IMR-90 (cell line): ENCODE data around the gene PAX8. TPM values are rescaled to one million over a fixed set of nuclear protein-coding genes. Genes with fewer than 3 reads are reported as not detected.

Experiments used
- ATAC-seq: fragments of 200-7000 bp; cut with Tn5 transposase; 2 replicates; pipeline ENCODE4 v1.9.1; 2020; ENCODE audit warnings: low read depth, mild to moderate bottlenecking, moderate library complexity
- BruUV-seq: library from RNA; stranded (reverse); fragments of 400-500 nt; replicated peaks from 2 replicates; lab custom pipeline; 2021; lab: Mats Ljungman, UMichigan
- CTCF ChIA-PET: fragments of 300-600 bp; formaldehyde crosslinking; extraction: SDS; loops from one replicate; lab custom pipeline; 2021; ENCODE audit warnings: antibody characterized with exemption; lab: Yijun Ruan, JAX
- POLR2A ChIA-PET: fragments of 300-600 bp; sonication (Branson Sonifier 250); formaldehyde crosslinking; loops from one replicate; lab custom pipeline; 2022; ENCODE audit warnings: antibody characterized with exemption; ENCODE audit not compliant: unreplicated experiment; lab: Charles Lee
- DNase-seq: peaks from one replicate; pipeline ENCODE4 v3.0.0; 2013
- H2AFZ ChIP-seq: replicated peaks from 2 replicates; pipeline ENCODE3; 2013; ENCODE audit warnings: low read length, mild to moderate bottlenecking; ENCODE audit not compliant: poor library complexity
- H2AK5ac ChIP-seq: 2 replicates; pipeline ENCODE4 v1.6.1; 2013; ENCODE audit warnings: low read depth, low read length, inconsistent platforms
- H2AK9ac ChIP-seq: replicated peaks from 2 replicates; pipeline ENCODE3; 2013; ENCODE audit warnings: mild to moderate bottlenecking, low read depth, low read length, moderate library complexity; ENCODE audit not compliant: poor library complexity
- H2BK120ac ChIP-seq: 2 replicates; pipeline ENCODE4 v1.6.1; 2013; ENCODE audit warnings: low read depth, low read length, inconsistent platforms
- H2BK15ac ChIP-seq: 3 replicates; pipeline ENCODE4 v1.6.1; 2013; ENCODE audit warnings: low read depth, low read length, inconsistent platforms
- H2BK20ac ChIP-seq: 2 replicates; pipeline ENCODE4 v1.6.1; 2013; ENCODE audit warnings: low read depth, mild to moderate bottlenecking, inconsistent platforms, low read length, moderate library complexity
- H2BK5ac ChIP-seq: 2 replicates; pipeline ENCODE4 v1.6.1; 2013; ENCODE audit warnings: mild to moderate bottlenecking, low read depth, low read length, inconsistent platforms; ENCODE audit not compliant: poor library complexity, severe bottlenecking
- H3K14ac ChIP-seq: replicated peaks from 2 replicates; pipeline ENCODE4 v1.6.1; 2013; ENCODE audit warnings: low read depth, low read length, inconsistent platforms
- H3K18ac ChIP-seq: 2 replicates; pipeline ENCODE4 v1.6.1; 2013; ENCODE audit warnings: low read depth, low read length, control low read depth
- H3K23ac ChIP-seq: 2 replicates; pipeline ENCODE4 v1.6.1; 2013; ENCODE audit warnings: low read depth, low read length, inconsistent platforms
- H3K27ac ChIP-seq: 2 replicates; pipeline ENCODE4 v1.5.1; 2013; ENCODE audit warnings: mild to moderate bottlenecking, control low read depth, low read length; ENCODE audit not compliant: insufficient read depth
- H3K27me3 ChIP-seq: 2 replicates; pipeline ENCODE4 v1.6.1; 2013; ENCODE audit warnings: low read length; ENCODE audit not compliant: control insufficient read depth, insufficient read depth
- H3K36me3 ChIP-seq: 2 replicates; pipeline ENCODE4 v1.6.1; 2013; ENCODE audit warnings: low read length, mixed read lengths; ENCODE audit not compliant: control insufficient read depth, insufficient read depth
- H3K4ac ChIP-seq: 2 replicates; pipeline ENCODE4 v1.6.1; 2013; ENCODE audit warnings: low read depth, low read length, inconsistent platforms
- H3K4me1 ChIP-seq: 2 replicates; pipeline ENCODE4 v1.6.1; 2013; ENCODE audit warnings: low read length, mixed read lengths; ENCODE audit not compliant: control insufficient read depth, insufficient read depth
- H3K4me2 ChIP-seq: 2 replicates; pipeline ENCODE4 v1.6.1; 2013; ENCODE audit warnings: low read depth, mild to moderate bottlenecking, control low read depth, low read length, moderate library complexity
- H3K4me3 ChIP-seq: 2 replicates; pipeline ENCODE4 v1.5.1; 2013; ENCODE audit warnings: low read depth, mild to moderate bottlenecking, control low read depth, low read length, moderate library complexity; ENCODE audit not compliant: insufficient read depth
- H3K56ac ChIP-seq: 2 replicates; pipeline ENCODE4 v1.6.1; 2013; ENCODE audit warnings: low read length, inconsistent platforms; ENCODE audit not compliant: insufficient read depth; ENCODE audit errors: extremely low read depth
- H3K79me1 ChIP-seq, 2 experiments: 2 replicates each; pipeline ENCODE4 v1.6.1; 2013; ENCODE audit warnings: low read length in 2 of 2, inconsistent platforms in 1 of 2, low read depth in 1 of 2
- H3K9ac ChIP-seq: 2 replicates; pipeline ENCODE4 v1.6.1; 2013; ENCODE audit warnings: low read depth, low read length, control low read depth
- H3K9me1 ChIP-seq: 2 replicates; pipeline ENCODE4 v1.6.1; 2013; ENCODE audit warnings: low read length, inconsistent platforms; ENCODE audit not compliant: insufficient read depth
- H3K9me3 ChIP-seq: 2 replicates; pipeline ENCODE4 v1.6.1; 2013; ENCODE audit warnings: low read length; ENCODE audit not compliant: control insufficient read depth, insufficient read depth
- H4K20me1 ChIP-seq: 2 replicates; pipeline ENCODE4 v1.6.1; 2013; ENCODE audit warnings: low read length, inconsistent platforms; ENCODE audit not compliant: insufficient read depth
- H4K5ac ChIP-seq: 2 replicates; pipeline ENCODE4 v1.6.1; 2013; ENCODE audit warnings: mild to moderate bottlenecking, low read depth, low read length, control low read depth
- H4K8ac ChIP-seq, 2 experiments: 2 replicates each; pipeline ENCODE4 v1.6.1; 2013; ENCODE audit warnings: low read depth in 2 of 2, low read length in 2 of 2, control low read depth in 1 of 2, inconsistent platforms in 1 of 2
- H4K91ac ChIP-seq: 2 replicates; pipeline ENCODE4 v1.6.1; 2013; ENCODE audit warnings: low read depth, low read length, inconsistent platforms; ENCODE audit not compliant: insufficient read depth
- MAZ ChIP-seq: IDR thresholded peaks from 2 replicates; pipeline ENCODE4 v1.6.1; 2012; ENCODE audit warnings: low read depth, mild to moderate bottlenecking, low read length, improper control_type of control experiment, moderate library complexity, borderline replicate concordance
- WGBS, 2 experiments: methylation state at CpG; one replicate each; pipeline versions ENCODE4 v1.1.5 to v1.1.7; 2013; ENCODE audit warnings: missing lambda C conversion rate in 2 of 2; ENCODE audit not compliant: insufficient read length in 1 of 2; ENCODE audit errors: extremely low coverage in 2 of 2; 5-methylcytosine and 5-hydroxymethylcytosine counted together
- dilution Hi-C: fragments of 300-500 bp; cut with HindIII; formaldehyde crosslinking; loops from one replicate; pipeline ENCODE4 v1.14.3; 2018; ENCODE audit warnings: low sequenced_read_pairs; ENCODE audit not compliant: unreplicated experiment
- in situ Hi-C: fragments of 300-500 bp; cut with MboI; formaldehyde crosslinking; loops from 3 replicates; pipeline ENCODE4 v1.14.3; 2019; ENCODE audit warnings: low sequenced_read_pairs, inconsistent platforms, mixed read lengths
- intact Hi-C: fragments of 100-400 bp; cut with micrococcal nuclease; formaldehyde crosslinking; loops from 2 replicates; pipeline ENCODE4 v1.10.0; 2022
- polyA plus RNA-seq, 3 experiments: library from polyadenylated mRNA; depleted of rRNA; stranded (reverse); fragments of >200 nt; gene quantifications; 2 replicates each; pipeline ENCODE4 v1.2.3, GENCODE V29; 2012; ENCODE audit warnings: low replicate concordance in 1 of 3
- total RNA-seq: library from RNA; depleted of rRNA; stranded (reverse); fragments of >200 nt; gene quantifications from 2 replicates; pipeline ENCODE4 v1.2.3, GENCODE V29; 2012

PAX8 gene
- total and polyA plus RNA-seq, 2 of the 4 experiments (the other 2 are of a cell fraction), result 0.18 to 1.5 TPM

DNA sequence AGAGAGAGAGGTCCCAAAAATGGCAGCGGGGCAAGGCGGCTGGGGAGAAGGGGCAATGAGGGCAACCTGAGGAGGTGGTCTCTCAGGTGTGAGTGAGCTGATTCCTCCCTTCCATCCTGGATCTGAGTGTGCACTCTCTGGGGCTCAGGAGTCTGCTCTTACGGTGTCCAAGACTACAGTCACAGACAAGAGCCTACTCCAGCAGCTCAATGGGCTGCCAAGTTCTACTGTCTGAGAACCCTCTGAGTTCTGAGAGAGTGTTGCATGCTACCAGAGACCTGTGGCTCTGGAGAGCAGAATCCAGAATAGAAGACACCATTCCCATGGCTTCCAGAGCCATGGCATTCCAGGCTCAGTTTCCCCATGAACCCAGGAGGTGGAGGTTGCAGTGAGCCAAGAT, 7.1 kb upstream of the PAX8 start:
- Histone ChIP-seq H3K4me1 (peaks cover 19% of the 10 kb centered on the region), H3K56ac (no peak overlapping the region), H2AK9ac (no peak overlapping the region), H3K14ac (peak overlapping the region; percentile 93), H4K5ac (peak overlapping the region; percentile 46; the same call in 1 of the 2 replicates), H3K9ac (no peak overlapping the region), H3K4me2 (no peak overlapping the region), H2AFZ (peak overlapping the region; percentile 63), H3K23ac (peak overlapping the region; percentile 42; the same call in 1 of the 2 replicates), H3K36me3 (no peaks in the 10 kb centered on the region), H3K9me1 (peaks cover 12% of the 10 kb centered on the region), H3K4me3 (no peak overlapping the region), H4K91ac (peak overlapping the region; percentile 73), H4K20me1 (no peaks in the 10 kb centered on the region), H2BK120ac (peak overlapping the region; percentile 95), H2BK20ac (peak overlapping the region; percentile 95), H3K18ac (peak overlapping the region; percentile 45; the same call in 1 of the 2 replicates), H3K4ac (peak overlapping the region; percentile 90), H2BK5ac (peak overlapping the region; percentile 64), H3K27me3 (peaks cover 3% of the 10 kb centered on the region; the same call in 1 of the 2 replicates), H2BK15ac (peak overlapping the region; percentile 77), H2AK5ac (peak overlapping the region; percentile 97), H3K9me3 (no peaks in the 10 kb centered on the region), H3K27ac (no peak overlapping the region), H3K79me1 (no peaks in the 10 kb centered on the region), H4K8ac (peak overlapping the region in 1 of 2 experiments; percentile 66; a peak in 2 of 4 replicates)
- in situ Hi-C loops, result no loop called here
- ChIA-PET POLR2A (no interaction called here), CTCF (no interaction called here)
- DNase-seq, result no peak
- BruUV-seq, result no TSS peak
- intact Hi-C loops, result no loop called here
- no CpG with 5 or more reads among the region's 3 CpGs for WGBS, 2 experiments
- ATAC-seq, result no peak
- TF ChIP-seq MAZ, result no peak
- dilution Hi-C loops, result no loop called here
